Adrenal gland (tissue), 5 donors: ENCODE data around the gene AVPR2.

Experiments
- POLR2A ChIP-seq, 2 donors: fragments of 450-650 bp; IDR thresholded peaks; one replicate each; pipeline ENCODE4 v1.6.1; 2017; ENCODE audit warnings: antibody characterized with exemption in 2 of 2, mild to moderate bottlenecking in 2 of 2, moderate library complexity in 1 of 2
- TF ChIP-seq, protein P1 (sequence below), 6 experiments: fragments of 450-650 bp in 4 of 6; fragments of 200-600 bp in 2 of 6; sonication (generic) in 1 of 6; IDR thresholded peaks; 1 replicate in 5 of 6; 2 replicates in 1 of 6; pipeline versions ENCODE4 v1.5.1 to v1.8.0; 2016 to 2021; ENCODE audit warnings: antibody characterized with exemption in 6 of 6, mild to moderate bottlenecking in 2 of 6, moderate library complexity in 1 of 6
- donor health status: DM: no; HTN: no; CAD: no.

DNA sequence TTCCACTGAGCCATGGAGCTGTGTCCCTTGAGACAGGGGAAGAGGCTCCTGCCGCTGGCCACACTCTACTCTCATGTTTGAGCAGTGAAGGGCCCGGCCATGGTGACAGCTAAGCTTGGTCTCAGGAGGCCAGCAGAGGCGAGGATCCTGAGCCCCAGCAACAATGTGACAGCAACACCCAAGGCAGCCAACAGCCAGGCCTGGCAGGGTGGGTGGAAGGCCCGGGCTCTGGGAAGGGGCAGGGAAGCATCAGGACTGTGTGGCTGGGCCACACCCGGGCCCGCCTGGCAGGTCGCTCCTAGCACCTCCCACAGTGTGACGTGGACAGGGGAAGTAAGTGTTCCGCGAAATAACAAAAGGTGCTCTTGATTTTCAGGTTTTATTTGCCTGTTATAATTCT lies 43.3 kb upstream of the AVPR2 start:
- TF ChIP-seq, protein P1, sequence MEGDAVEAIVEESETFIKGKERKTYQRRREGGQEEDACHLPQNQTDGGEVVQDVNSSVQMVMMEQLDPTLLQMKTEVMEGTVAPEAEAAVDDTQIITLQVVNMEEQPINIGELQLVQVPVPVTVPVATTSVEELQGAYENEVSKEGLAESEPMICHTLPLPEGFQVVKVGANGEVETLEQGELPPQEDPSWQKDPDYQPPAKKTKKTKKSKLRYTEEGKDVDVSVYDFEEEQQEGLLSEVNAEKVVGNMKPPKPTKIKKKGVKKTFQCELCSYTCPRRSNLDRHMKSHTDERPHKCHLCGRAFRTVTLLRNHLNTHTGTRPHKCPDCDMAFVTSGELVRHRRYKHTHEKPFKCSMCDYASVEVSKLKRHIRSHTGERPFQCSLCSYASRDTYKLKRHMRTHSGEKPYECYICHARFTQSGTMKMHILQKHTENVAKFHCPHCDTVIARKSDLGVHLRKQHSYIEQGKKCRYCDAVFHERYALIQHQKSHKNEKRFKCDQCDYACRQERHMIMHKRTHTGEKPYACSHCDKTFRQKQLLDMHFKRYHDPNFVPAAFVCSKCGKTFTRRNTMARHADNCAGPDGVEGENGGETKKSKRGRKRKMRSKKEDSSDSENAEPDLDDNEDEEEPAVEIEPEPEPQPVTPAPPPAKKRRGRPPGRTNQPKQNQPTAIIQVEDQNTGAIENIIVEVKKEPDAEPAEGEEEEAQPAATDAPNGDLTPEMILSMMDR (IDR thresholded peaks at IDR 0.05): no peak
- TF ChIP-seq POLR2A (IDR thresholded peaks at IDR 0.05): no peak
